Mucosa of stomach (tissue), 1 donor: Measurements from ENCODE around the gene CMIP.

Experiments
- H3K27me3 ChIP-seq: one replicate; pipeline ENCODE4 v1.7.0; 2013; ENCODE audit warnings: mild to moderate bottlenecking, low read length; ENCODE audit not compliant: control insufficient read depth, insufficient read depth
- H3K36me3 ChIP-seq: one replicate; pipeline ENCODE4 v1.7.0; 2013; ENCODE audit warnings: low read length; ENCODE audit not compliant: control insufficient read depth, insufficient read depth
- H3K4me1 ChIP-seq: one replicate; pipeline ENCODE4 v1.7.0; 2013; ENCODE audit warnings: mild to moderate bottlenecking, low read length; ENCODE audit not compliant: control insufficient read depth, insufficient read depth
- H3K4me3 ChIP-seq: one replicate; pipeline ENCODE4 v1.7.0; 2013; ENCODE audit warnings: low read length
- H3K9ac ChIP-seq: one replicate; pipeline ENCODE4 v1.7.0; 2013; ENCODE audit warnings: mild to moderate bottlenecking, low read length, moderate library complexity
- H3K9me3 ChIP-seq: one replicate; pipeline ENCODE4 v1.7.0; 2013; ENCODE audit warnings: mild to moderate bottlenecking, low read length, moderate library complexity; ENCODE audit not compliant: control insufficient read depth
- donor health status: Pancreatic carcinoma.

CMIP gene

GRCh38 chr16:81481207-81481821, 36.7 kb downstream of the CMIP start:
- Histone ChIP-seq H3K9ac (no peak overlapping the region), H3K36me3 (no peaks in the 10 kb centered on the region), H3K9me3 (no peaks in the 10 kb centered on the region), H3K27me3 (no peaks in the 10 kb centered on the region), H3K4me1 (peaks cover 97% of the 10 kb centered on the region), H3K4me3 (no peak overlapping the region)

GRCh38 chr16:81482329-81483063, 37.9 kb downstream of the CMIP start:
- Histone ChIP-seq H3K9ac (no peak overlapping the region), H3K9me3 (no peaks in the 10 kb centered on the region), H3K27me3 (no peaks in the 10 kb centered on the region), H3K36me3 (no peaks in the 10 kb centered on the region), H3K4me3 (no peak overlapping the region), H3K4me1 (peaks cover 93% of the 10 kb centered on the region)

GRCh38 chr16:81483064-81483969, 38.7 kb downstream of the CMIP start:
- Histone ChIP-seq H3K4me1 (peaks cover 85% of the 10 kb centered on the region), H3K4me3 (no peak overlapping the region), H3K27me3 (no peaks in the 10 kb centered on the region), H3K36me3 (no peaks in the 10 kb centered on the region), H3K9me3 (no peaks in the 10 kb centered on the region), H3K9ac (no peak overlapping the region)

DNA sequence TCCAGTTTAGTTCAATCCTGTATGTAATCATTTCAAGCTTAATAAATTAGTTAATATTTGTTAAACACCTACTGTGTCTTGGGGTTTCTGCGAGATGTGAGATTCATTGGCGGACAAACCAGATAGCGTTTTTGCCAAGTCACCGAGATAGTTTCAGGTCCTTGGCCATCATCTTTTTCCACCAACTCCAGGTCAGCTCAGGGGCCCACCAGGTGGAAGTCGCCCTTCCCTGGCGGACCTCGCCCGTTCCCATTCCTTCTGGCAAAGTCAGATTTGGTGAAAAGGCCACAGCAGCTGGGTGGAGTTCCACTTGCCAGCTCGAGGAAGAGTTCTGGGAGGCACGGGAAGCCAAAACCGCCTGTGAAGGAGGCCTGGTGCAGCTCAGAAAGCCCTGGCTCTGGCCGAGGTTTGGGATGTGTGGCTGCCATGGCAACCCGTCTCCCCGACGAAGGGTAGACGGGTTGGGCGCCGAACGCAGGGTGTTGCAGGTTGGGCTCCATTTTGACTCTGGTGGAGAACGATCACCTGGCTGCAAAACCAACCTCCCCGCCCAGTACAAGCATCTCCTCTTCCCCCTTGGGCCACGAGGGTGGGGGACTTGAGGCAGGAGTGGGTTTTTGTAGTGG, 39.5 kb downstream of the CMIP start:
- Histone ChIP-seq H3K9ac (no peak overlapping the region), H3K9me3 (no peaks in the 10 kb centered on the region), H3K27me3 (no peaks in the 10 kb centered on the region), H3K4me1 (peaks cover 77% of the 10 kb centered on the region), H3K4me3 (no peak overlapping the region), H3K36me3 (no peaks in the 10 kb centered on the region)

- H3K9me3 ChIP-seq: no peaks in the 10 kb centered on the region
- H3K4me1 ChIP-seq: peaks cover 72% of the 10 kb centered on the region
- H3K9ac ChIP-seq: no peak overlapping the region
- H3K4me3 ChIP-seq: no peak overlapping the region
- H3K27me3 ChIP-seq: no peaks in the 10 kb centered on the region
- no peaks in the 10 kb centered on the region for H3K36me3 ChIP-seq
These were observed 40.5 kb downstream of the CMIP start for GRCh38 chr16:81484908-81485624.

DNA sequence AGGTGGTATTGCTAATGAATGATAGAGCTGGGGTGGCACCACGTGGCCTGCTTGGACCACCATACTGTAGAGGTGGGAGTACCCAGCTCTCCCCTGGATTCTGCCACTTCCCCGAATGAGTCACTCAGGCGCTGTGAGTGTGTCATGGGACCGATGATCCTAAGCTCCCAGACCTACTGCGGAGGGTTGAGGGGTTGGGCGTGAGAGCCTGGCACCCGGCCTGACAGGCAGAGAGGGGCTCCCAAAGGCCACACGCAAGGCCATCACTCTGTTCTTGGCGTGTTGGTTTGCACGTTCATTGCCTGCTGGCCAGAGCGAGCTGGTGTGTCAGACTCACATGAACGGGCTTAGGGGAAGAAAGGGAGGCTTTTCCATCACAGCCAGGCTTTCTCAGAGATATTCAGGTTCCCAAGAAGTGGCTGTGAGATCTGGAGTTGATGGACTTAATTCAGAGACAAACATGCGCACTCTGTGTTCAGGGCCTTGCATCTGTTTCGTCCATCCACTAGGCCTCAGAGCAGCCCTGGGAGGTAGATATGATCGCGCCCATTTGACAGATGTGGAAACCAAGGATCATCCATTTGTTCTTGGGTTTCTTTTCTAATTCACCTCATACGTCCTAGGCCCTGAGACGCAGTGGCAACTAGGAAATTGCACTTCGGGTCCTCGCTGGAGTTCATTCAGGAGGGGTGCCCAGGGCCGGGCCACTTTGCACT, 41.4 kb downstream of the CMIP start:
- Histone ChIP-seq H3K9me3 (no peaks in the 10 kb centered on the region), H3K4me3 (no peak overlapping the region), H3K4me1 (peaks cover 64% of the 10 kb centered on the region), H3K36me3 (no peaks in the 10 kb centered on the region), H3K9ac (no peak overlapping the region), H3K27me3 (no peaks in the 10 kb centered on the region)

- H3K36me3 ChIP-seq: no peaks in the 10 kb centered on the region
- H3K27me3 ChIP-seq: no peaks in the 10 kb centered on the region
- peaks cover 60% of the 10 kb centered on the region for H3K4me1 ChIP-seq
- no peaks in the 10 kb centered on the region for H3K9me3 ChIP-seq
- no peak overlapping the region for H3K9ac ChIP-seq
- H3K4me3 ChIP-seq: no peak overlapping the region
These were observed 42.0 kb downstream of the CMIP start for GRCh38 chr16:81486540-81487061.

DNA sequence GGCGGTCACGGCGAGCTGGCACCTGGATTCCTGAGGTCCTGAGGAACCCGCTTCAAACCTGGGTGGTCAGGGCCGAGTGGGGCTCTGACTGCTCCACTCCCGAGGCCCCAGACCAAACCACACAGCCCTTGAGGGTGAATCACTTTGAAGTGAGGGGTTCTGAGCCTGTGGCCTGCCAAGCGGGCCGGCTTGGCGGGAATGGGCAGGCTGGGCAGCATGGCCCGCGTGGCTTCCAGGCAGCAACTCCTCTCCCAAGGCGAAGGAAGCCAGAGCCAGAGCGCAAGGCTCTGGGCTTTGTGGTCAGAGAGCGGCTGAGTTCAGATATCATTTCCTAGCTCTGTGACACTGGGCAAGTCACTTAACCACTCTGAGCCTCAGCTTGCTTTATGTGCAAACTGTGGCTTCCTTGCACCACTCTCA, 42.7 kb downstream of the CMIP start:
- Histone ChIP-seq H3K4me3 (no peak overlapping the region), H3K27me3 (no peaks in the 10 kb centered on the region), H3K36me3 (no peaks in the 10 kb centered on the region), H3K4me1 (peaks cover 61% of the 10 kb centered on the region), H3K9ac (no peak overlapping the region), H3K9me3 (no peaks in the 10 kb centered on the region)

- Histone ChIP-seq H3K36me3 (no peaks in the 10 kb centered on the region), H3K9ac (no peak overlapping the region), H3K27me3 (no peaks in the 10 kb centered on the region), H3K9me3 (no peaks in the 10 kb centered on the region), H3K4me3 (no peak overlapping the region), H3K4me1 (peaks cover 61% of the 10 kb centered on the region)
These were observed 44.2 kb downstream of the CMIP start for GRCh38 chr16:81488687-81489411.

DNA sequence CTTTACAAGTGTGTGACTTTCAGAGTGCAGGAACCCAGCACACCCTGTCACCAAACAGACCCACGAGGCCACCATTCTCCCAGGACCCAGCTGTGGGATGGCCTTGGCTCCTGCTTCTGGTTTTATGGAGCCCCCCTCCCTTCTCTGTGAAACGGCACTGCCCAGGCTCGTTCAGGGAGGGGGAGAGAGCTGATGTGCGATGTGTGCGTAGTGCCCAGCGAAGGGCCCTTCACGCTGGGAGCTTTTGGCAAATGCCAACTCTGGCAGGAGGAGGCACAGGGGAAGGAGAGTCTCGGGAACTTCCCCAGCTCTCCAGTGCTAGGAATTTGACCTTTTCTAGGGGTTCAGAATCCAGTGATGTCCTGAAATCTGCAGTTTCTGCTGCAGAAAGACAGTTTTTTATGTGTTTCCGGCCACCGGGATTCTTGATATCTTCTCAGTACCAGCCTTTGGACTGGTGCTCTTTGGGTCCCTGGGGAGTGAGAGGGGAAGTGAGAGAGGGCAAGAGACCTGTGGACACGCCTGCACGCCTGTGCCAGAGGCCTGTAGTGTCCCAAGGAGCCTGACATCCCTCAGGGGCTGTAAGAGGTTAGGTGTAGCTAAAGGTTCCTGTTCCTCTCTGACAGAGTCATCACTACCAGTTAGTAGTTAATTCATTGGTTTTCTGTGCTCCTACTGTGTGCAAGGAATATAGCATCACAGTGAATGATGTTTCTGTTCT, 45.1 kb downstream of the CMIP start:
- Histone ChIP-seq H3K9me3 (no peaks in the 10 kb centered on the region), H3K4me1 (peaks cover 61% of the 10 kb centered on the region), H3K4me3 (no peak overlapping the region), H3K27me3 (no peaks in the 10 kb centered on the region), H3K36me3 (no peaks in the 10 kb centered on the region), H3K9ac (no peak overlapping the region)
